HG03135 (cell line): Measurements from ENCODE around the gene CST7.

Source experiments
- ATAC-seq: cut with Tn5 transposase; IDR thresholded peaks from one replicate; pipeline ENCODE4 v1.9.1; 2021; ENCODE audit warnings: mild to moderate bottlenecking, moderate library complexity; ENCODE audit not compliant: unreplicated experiment

Gene CST7

DNA sequence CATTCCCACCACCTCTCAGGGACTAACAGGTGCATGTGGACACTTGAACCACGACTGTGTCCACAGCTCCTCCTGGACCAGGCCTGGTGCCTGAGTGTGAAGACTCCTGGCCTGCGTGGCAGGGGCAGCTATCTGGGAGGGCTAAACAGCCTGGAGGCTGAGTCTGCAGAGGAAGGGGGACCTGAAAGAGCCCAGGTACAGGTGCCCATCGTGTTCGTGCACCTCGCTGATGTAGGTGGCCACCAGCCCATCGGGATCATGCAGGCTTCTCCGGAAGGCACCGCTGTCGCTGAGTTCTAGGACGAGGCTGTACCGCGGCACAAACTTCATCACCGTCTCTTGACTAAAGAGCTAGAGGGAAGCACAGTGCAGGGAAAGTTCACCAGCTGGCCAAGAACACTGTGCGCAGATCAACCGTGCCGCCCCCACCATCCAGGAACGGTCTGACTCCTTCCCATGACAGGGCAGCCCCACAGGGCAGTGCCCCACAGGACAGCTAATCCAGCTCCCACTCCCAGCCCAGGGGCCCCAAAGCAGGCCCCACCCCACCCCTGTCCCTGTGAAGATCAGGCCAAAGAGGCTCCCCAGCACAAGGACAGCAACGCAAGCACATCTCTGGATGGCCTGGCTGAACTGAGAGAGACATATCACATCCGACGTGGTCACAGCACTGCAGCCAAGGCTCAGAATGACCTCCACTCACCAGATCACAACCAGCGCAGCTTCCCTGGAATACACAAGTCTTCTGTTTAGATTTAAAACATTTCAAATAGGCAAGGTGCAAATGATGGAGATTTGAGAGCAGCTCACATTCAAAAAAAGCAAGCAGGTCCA is 14.8 kb downstream of the CST7 start:
- no peak for ATAC-seq

DNA sequence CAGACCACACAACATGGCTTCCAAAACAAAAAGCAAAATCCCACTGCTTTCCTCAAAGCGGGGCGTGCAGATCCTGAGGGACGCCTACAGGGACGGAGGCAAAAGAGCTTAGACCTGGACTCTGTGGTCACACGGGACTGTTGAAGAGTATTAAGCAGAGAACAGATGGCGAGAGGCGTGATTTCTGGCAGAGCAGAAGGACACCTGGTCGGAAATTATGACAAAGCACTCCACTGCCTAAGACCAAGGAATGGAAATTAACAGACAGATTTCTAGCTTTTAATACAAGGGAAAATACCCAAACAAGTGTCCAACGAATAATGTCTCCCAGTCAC is 15.4 kb downstream of the CST7 start:
- no peak for ATAC-seq

DNA sequence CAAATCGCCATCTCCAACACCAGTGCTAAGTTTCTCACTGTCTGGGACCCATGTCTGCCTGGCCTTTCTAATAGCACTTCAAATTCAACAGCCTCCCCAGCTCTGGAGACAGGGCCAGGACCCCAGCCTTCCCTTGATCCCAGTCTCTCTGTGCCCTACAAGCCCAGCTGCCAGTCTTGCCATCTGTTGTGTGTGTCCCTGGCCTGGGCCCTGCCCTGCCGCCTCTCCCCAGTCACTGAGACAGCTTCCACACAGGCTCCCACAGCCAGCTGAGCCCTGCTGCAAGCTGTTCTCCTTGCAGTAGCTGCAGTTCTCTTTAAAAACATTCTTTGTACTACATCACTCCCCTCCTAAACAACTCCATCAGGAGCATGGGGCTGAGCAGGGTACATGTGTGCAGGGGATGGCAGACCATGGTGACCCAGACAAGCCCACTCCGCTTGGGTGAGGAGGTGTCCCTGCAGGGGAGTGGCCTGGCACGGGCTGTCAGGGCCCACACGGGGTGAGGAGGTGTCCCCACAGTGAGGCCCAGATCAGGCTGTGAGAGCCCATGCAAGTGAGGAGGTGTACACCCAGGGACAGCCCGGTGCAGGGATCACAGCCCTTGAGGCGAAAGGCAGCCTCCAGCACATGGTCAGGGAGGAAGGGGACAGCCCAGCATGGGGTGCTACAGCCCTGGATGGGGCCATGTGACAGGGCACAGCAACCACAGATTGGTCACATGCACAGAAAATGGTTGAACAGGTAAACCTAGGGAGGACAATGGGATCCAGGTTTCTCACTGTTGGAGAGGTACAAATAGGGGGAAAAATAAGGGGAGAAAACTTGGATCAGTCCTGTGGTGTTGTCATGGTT is 16.2 kb downstream of the CST7 start:
- no peak for ATAC-seq

DNA sequence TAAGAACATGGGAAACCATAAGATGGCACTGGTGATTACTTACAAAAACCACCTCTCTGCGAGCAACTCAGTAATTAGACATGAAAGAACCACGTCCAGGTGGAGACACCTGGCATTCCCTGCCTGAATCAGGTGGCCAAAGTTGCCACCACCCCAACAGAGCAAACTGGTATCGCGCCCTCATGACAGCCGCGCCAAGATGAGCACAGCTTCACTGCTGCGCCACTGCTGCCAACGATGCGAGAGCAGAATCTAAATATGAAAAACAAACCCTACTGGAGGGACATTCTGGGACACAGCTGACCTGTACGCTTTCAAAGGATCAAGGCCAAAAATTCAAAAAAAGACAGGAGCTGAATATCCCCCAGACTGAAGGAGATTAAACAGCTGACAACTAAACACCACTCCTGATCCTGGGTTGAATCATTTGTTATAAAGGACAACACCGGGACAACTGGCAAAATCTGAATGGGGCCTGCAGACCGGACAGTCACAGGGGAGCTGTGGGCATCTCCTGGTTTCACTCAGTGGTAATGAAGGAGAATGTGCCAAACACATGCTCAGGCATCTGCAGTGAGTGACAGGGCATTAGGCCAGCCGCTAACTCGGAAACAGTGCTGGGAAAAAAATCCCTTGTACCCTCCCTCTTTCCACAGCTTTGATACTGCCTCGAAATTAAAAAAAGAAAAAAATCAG is 17.4 kb downstream of the CST7 start:
- no peak for ATAC-seq

DNA sequence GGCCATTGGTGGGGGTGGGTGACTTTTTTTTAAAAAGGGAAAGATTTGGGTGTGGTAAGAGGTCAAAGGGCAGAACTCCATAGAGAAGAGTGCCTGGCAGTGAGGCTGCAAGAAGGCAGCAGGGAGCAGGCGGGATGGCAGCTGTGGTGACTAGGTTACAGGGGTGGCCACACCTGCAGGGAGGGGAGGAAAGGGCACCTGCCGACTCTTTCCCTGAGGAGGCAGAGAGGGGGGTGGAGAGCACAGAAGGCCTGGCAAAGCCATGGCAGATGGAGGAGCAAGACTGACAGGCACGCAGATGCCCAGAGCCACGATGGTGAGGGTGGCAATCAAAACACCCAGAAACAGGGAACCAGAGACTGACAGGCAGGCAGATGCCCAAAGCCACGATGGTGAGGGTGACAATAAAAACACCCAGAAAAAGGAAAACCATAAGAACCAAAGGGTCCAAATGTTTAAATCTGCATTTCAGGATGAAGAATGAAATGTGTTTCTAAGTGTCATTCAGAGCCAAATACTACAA is 19.3 kb downstream of the CST7 start:
- ATAC-seq = no peak

DNA sequence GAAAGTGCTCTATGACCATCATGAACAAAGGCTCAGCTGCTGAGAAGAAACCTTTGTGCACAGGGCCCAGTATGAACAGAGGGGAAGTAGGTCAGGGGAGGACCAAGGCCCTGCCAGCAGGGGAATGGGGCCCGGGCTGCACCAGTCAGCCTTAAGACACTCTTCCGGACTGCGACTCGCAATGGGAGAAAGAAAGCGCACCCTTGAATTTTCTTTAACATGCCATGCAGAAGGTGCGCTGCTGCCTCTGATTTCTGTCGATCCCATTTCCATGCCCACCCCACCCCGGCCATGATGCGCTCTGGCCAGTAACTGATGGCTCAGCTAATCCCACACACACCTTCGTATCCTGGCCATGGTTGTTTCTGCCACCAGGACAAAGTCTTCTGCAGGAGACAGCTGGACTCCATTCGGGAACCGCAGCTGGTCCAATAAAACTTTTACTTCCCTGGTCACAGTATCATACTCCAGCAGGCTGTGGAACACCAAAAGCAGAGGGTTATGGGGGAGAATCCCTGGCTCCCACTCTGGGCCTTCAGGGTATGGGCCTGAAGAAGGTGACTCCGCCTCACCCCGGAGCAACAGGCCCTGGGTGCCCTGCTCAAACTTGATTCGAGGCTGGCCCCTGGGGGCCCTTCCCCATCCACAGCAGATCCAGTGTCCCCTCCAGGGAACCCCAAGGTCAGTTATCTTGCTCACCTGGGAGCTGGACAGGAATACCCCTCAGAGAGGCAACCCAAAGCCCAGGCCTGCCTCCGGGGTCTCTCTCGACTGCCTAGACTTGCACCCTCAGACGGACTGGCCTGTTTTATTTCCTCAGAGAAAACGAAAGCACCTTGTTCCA is 20.3 kb downstream of the CST7 start:
- ATAC-seq = no peak

DNA sequence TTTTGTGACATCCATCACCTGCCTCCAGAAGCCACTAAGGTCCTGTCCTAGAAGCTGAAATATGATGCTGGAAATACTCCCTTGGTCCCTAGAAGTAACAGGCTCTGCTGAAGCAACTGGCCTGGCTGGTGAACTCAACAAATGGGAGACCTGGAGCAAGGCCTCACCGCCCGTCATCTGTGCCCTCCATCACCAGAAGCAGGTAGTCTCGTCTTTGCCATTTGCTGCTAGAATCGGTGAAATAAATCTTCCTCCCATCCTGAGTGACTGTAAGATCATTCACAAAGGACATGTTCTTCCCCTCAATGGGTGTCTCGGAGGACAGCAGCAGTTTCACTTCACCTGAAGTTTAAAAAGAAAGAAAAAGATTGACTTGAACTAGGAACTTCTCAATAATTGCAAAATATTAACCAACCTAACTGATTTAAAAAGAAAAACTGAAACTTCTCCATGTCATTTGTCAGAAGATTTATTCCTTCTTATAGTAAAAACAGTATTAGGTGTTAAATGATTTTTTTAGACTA is 21.0 kb downstream of the CST7 start:
- ATAC-seq = no peak

DNA sequence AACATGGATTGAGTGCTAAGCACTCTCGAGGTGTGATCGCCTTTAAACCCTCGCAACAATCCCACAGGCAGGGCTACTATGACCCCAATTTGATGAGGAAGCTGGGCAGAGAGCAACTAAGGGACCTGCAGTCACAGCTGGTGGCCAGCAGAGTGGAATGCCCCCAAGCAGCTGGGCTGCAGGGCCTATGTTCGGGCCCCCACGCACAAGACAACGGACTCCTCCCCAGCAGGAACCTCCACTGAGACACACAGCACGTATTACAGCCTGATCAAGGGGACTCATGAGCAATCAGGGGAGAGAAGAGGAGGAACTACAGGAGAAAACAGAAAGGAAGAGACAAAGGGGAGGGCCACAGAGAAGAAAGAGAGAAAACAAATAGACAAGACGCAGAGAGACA is 21.7 kb downstream of the CST7 start:
- ATAC-seq = no peak

DNA sequence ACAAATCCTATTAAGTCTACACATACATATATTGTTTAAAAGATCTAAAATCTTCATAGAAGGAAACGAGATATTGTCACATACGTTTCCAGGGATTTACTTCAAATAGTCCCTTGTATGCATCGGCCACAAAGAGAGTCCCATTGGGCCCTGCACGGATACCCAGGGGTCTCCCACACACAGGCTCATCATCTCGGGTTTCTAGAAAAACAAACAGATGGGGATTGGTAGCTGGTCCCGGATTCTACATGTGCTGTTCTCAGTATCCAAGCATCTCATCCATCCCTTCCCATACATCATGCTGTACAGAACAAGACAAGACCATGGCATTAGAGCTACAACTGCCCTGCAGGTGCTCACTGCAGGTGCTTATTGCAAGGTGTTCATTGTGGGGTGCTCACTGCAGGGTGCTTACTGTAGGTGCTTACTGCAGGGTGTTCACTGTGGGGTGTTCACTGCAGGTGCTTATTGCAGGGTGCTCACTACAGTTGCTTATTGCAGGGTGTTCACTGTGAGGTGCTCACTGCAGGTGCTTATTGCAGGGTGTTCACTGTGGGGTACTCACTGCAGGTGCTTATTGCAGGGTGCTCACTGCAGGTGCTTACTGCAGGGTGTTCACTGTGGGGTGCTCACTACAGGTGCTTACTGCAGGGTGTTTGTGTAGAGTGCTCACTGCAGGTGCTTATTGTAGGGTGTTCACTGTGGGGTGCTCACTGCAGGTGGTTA is 22.5 kb downstream of the CST7 start:
- ATAC-seq = no peak

DNA sequence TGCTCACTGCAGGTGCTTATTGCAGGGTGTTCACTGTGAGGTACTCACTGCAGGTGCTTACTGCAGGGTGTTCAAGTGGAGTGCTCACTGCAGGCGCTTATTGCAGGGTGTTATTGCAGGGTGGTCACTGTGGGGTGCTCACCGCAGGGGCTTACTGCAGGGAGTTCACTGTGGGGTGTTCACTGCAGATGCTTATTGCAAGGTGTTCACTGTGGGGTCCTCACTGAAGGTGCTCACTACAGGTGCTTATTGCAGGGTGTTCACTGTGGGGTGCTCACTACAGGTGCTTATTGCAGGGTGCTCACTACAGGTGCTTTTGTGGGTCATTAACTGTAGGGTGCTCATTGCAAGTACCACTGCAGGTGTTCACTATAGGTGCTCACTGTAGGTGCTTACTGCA is 23.3 kb downstream of the CST7 start:
- no peak for ATAC-seq

DNA sequence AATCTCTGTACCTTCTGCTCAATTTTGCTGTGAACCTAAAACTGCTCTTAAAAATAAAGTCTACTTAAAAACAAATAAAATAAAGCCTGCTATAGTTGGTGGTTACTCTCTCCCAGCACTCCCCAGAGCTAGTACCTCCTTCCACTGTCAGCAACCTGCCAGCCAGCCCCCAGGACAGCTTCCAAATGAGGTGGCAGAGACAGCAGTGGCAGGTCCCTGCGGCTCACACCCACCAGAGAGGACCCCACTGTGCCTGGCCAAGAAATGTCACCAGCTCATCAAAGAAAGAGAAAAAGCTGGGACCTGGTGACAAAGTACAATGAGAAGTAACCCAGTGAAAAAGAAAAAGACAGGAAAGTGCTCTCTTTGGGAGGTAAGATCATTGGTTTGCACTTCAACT is 28.3 kb downstream of the CST7 start:
- ATAC-seq = no peak

DNA sequence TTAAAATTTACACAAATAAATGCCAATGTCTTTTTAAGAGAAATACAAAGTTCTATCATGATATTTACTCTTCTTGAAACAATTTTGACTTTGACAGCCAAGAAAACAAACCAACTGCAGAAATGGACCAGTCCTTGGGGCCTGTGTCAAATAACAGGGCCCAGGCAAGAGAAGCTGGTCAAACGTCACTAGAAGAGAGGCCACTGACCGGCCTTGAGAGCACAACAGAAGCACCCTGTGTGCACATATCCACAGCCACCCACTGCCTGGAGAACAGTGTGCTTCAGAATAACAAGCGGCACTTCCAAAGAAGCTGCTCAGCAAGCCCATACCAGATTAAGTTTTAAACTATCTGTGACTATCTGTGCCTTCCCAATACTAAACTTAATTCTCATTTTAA is 28.7 kb downstream of the CST7 start:
- ATAC-seq = no peak

DNA sequence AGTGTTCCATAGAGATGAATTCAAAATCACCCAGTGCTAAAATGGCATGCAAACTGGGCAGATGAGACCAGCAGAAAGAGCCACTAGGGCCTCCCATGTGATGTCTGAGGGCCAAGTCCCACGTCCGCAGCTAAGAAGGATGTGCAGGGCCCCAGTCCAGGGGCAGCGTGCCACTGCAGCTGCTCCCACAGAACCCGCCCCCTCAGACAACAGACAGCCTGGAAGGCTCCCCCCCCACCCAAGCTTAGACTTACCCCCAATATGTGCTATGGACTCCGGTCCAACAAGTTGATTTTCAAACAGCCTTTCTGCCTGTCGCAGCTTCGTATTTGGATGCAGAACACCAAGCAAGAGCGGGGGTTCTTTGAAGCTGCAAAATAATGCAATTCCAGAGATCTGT is 29.4 kb downstream of the CST7 start:
- no peak for ATAC-seq

DNA sequence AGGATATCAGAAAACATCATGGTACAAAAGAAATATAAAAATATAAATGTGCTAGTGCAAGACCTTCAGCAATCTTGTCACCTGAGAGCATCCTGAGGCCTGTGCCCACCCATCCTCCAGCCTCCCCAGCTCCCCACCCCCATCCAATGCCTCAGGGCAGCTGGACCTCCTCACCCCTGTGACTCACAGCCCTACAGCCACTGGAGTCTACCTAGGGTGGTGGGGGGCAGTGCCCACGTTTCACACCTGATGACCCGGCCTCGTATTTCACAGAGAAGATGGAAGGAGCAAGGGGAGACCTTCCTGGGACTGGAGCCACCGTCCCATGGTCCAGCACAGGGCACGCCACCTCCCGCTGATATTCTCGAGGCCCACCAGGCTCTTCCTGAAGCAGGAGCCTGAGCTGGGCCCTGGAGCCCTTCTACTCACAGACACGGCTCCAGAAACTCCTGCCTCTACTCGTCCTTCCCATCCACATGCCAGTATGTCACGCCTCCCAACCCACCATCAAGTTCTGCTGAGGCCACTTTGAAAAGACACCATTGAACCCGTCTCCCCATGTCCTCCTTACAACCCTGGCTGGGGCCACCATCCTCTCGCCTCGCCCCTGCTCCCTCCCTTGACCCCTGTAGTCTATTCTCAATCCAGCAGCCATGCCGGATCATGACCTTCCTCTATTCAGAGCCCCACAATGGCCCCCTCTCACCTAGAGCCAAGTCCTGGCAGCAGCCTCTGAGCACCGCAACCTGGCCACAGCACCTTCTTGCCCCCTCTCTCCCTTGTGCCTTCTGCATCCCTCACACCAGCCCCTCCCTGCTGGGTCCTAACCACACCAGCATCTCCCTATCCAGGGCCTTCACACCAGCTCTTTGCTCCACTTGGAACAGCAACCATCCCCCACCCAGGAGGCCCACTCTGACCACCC is 30.2 kb downstream of the CST7 start:
- ATAC-seq = no peak

DNA sequence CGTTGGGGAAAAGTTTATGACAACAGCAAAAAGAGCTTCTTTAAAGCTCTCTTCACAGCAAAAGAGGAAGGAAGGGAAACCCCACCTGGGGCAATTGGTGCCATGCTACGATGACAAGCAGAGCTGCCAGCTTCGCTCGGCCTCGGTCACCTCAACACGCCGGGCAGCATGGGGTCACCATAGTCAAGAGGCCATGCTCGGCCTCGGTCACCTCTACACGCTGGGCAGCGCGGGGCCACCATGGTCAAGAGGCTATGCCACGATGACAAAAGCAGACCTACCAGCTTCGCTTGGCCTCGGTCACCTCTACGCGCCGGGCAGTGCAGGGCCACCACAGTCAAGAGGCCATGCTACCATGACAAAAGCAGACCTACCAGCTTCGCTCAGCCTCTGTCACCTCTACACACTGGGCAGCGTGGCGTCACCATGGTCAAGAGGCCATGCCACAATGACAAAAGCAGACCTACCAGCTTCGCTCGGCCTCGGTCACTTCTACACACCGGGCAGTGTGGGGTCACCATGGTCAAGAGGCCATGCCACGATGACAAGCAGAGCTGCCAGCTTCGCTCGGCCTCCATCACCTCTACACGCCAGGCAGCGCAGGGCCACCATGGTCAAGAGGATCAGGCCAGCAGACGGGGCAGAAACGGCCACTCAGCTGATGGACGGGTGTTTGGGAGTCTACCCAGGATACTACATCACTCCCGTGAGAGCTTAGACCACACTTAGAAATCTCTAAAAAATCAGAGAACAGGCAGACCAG is 31.4 kb downstream of the CST7 start:
- no peak for ATAC-seq

DNA sequence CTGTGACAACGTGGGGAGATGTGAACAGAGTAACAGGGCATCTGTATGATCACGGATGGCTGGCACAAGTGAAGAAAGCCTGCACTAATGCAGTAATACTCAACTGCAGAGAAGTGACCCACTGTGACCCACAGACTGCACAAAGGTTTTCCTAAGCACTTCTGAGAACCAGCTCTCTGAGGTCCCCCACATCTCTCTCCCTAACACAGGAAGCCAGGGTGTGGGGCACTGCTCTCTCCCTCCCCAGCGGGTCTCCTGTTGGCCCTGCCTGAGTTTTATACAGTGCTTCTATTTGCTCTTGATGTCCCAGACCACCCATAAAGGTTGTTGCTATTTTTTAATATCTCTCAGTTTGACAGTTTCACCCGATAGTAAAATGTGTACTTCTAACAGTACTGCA is 32.2 kb downstream of the CST7 start:
- no peak for ATAC-seq

DNA sequence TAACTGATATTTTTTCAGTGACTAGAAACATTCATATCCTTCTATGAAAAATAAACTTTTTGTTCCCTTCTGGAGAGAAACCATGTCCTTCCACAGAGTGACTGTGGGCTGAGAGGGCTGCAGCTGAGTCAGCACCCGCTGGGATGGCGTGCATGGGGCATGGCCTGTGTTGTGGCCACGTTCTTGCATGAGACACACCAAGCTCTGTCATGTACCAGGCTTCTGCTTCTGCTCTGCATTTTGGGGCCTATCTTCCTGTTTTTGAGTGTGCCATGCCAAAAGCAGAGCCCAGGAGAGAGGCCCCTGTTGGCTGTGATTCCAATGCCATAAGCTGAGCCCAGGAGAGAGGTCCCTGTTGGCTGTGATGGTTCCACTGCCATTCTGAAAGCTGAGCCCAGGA is 32.7 kb downstream of the CST7 start:
- ATAC-seq = no peak

DNA sequence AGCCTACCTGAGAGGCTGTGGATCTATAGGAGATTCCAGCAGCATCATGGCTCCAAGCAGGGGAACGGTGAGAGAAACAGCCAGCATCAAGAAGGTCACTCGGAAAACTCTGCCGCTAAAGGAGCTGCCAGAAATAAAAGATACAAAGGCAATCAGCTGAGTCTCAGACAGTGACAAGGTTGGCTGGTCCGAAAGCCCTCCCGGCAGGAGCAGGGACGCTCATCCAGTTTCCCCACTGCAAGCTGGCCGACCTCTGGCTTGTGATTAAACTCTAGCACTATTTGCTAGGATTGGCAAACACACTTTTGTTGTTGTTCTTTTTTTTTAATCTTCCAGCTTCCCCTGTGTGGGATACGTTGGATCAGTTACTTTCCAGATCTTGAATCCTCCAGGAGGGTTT is 34.8 kb downstream of the CST7 start:
- no peak for ATAC-seq
